HL-60 (cell line): ENCODE measurements around the gene EFCAB6.

Experiments used
- DNase-seq, 2 experiments: peaks; one replicate each; pipeline ENCODE4 v3.0.0-alpha.2; 2010 to 2020; ENCODE audit warnings: low read depth in 1 of 2, low spot score in 1 of 2
- H3K27ac ChIP-seq: fragments of 250-450 bp; sonication (Bioruptor Pico); replicated peaks from 2 replicates; pipeline ENCODE4 v1.5.1; 2020; ENCODE audit warnings: mild to moderate bottlenecking, moderate library complexity
- H3K27me3 ChIP-seq: fragments of 250-450 bp; sonication (Bioruptor Pico); 2 replicates; pipeline ENCODE4 v1.5.1; 2021; ENCODE audit warnings: mild to moderate bottlenecking, moderate library complexity; ENCODE audit not compliant: insufficient read depth, poor library complexity, severe bottlenecking
- H3K4me3 ChIP-seq: replicated peaks from 2 replicates; pipeline ENCODE4 v1.5.1; 2011; ENCODE audit warnings: mild to moderate bottlenecking, control low read depth, low read length; ENCODE audit not compliant: insufficient read depth
- GABPA ChIP-seq: IDR thresholded peaks from 2 replicates; pipeline ENCODE4 v1.6.1; 2012; ENCODE audit warnings: low read depth
- POLR2AphosphoS5 ChIP-seq: IDR thresholded peaks from 2 replicates; pipeline ENCODE4 v1.6.1; 2012; ENCODE audit warnings: low read depth
- SPI1 ChIP-seq: IDR thresholded peaks from 2 replicates; pipeline ENCODE4 v1.6.1; 2012; ENCODE audit warnings: low read depth, mild to moderate bottlenecking, borderline replicate concordance
- TF ChIP-seq, protein P1 (sequence below): IDR thresholded peaks from one replicate; pipeline ENCODE4 v1.5.1; 2011; ENCODE audit warnings: low read length, control low read depth, inconsistent platforms; ENCODE audit not compliant: insufficient read depth
- TF ChIP-seq, protein P2 (sequence below): IDR thresholded peaks from 2 replicates; pipeline ENCODE4 v1.6.1; 2012; ENCODE audit warnings: low read depth; ENCODE audit not compliant: insufficient replicate concordance

Gene EFCAB6

DNA sequence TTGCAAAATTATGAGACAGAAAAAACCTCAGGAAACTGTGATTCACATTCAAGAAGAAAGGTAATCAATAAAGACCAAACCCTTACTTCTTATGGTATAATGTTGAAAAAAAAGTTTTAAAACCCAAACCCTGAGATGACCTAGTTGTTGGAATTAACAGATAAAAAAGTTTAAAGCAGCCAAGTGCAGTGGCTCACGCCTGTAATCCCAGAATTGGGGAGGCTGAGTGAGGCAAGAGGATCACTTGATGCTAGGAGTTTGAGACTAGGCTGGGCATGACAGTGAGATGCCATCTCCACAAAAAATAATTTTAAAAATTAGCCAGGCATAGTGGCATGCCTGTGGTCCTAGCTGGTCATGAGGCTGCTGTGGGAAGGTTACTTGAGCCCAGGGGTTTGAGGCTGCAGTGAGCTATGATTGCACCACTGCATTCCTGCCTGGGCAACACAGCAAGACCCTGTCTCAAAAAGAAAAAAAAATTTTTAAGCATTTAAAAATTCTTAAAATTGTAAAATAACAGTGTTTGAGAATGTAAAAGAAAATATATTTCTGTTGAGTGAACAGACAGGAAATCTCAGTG, 85.1 kb downstream of the EFCAB6 start:
- no peak for TF ChIP-seq SPI1
- TF ChIP-seq, protein P1, sequence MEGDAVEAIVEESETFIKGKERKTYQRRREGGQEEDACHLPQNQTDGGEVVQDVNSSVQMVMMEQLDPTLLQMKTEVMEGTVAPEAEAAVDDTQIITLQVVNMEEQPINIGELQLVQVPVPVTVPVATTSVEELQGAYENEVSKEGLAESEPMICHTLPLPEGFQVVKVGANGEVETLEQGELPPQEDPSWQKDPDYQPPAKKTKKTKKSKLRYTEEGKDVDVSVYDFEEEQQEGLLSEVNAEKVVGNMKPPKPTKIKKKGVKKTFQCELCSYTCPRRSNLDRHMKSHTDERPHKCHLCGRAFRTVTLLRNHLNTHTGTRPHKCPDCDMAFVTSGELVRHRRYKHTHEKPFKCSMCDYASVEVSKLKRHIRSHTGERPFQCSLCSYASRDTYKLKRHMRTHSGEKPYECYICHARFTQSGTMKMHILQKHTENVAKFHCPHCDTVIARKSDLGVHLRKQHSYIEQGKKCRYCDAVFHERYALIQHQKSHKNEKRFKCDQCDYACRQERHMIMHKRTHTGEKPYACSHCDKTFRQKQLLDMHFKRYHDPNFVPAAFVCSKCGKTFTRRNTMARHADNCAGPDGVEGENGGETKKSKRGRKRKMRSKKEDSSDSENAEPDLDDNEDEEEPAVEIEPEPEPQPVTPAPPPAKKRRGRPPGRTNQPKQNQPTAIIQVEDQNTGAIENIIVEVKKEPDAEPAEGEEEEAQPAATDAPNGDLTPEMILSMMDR = no peak
- TF ChIP-seq, protein P2, sequence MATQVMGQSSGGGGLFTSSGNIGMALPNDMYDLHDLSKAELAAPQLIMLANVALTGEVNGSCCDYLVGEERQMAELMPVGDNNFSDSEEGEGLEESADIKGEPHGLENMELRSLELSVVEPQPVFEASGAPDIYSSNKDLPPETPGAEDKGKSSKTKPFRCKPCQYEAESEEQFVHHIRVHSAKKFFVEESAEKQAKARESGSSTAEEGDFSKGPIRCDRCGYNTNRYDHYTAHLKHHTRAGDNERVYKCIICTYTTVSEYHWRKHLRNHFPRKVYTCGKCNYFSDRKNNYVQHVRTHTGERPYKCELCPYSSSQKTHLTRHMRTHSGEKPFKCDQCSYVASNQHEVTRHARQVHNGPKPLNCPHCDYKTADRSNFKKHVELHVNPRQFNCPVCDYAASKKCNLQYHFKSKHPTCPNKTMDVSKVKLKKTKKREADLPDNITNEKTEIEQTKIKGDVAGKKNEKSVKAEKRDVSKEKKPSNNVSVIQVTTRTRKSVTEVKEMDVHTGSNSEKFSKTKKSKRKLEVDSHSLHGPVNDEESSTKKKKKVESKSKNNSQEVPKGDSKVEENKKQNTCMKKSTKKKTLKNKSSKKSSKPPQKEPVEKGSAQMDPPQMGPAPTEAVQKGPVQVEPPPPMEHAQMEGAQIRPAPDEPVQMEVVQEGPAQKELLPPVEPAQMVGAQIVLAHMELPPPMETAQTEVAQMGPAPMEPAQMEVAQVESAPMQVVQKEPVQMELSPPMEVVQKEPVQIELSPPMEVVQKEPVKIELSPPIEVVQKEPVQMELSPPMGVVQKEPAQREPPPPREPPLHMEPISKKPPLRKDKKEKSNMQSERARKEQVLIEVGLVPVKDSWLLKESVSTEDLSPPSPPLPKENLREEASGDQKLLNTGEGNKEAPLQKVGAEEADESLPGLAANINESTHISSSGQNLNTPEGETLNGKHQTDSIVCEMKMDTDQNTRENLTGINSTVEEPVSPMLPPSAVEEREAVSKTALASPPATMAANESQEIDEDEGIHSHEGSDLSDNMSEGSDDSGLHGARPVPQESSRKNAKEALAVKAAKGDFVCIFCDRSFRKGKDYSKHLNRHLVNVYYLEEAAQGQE = no peak
- TF ChIP-seq POLR2AphosphoS5 = no peak
- TF ChIP-seq GABPA = no peak
- DNase-seq = no peak
- Histone ChIP-seq H3K4me3 (no peak overlapping the region), H3K27ac (no peak overlapping the region), H3K27me3 (no peaks in the 10 kb centered on the region)

GRCh38 chr22:43726322-43726721, 85.8 kb downstream of the EFCAB6 start:
- TF ChIP-seq GABPA = no peak
- TF ChIP-seq, protein P1 = no peak
- TF ChIP-seq POLR2AphosphoS5 = no peak
- TF ChIP-seq, protein P2 = no peak
- TF ChIP-seq SPI1 = no peak
- Histone ChIP-seq H3K27ac (no peak overlapping the region), H3K27me3 (no peaks in the 10 kb centered on the region), H3K4me3 (no peak overlapping the region)
- no peak for DNase-seq

DNA sequence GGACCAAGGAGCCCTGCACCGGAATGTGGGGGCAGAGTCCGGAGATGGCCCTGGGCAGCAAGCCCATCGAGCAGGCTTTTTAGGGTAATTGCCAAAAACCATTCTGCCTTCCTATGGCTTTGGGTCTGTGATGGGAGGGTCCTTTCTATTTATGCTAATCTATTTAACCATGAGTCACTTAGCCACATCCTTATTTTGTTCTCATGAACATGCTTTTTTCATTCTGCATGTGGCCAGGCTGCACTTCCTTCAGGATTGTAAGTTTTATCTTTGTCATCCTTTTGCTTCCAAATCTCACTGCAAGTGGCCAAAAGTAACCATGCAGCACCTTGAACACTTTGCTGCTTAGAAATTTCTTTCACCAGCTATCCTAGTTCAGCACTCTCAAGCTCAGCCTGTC, 88.3 kb downstream of the EFCAB6 start:
- TF ChIP-seq, protein P2 = no peak
- no peak for TF ChIP-seq GABPA
- TF ChIP-seq SPI1 = no peak
- no peak for TF ChIP-seq POLR2AphosphoS5
- TF ChIP-seq, protein P1 = no peak
- no peak overlapping the region for H3K27ac ChIP-seq
- no peak overlapping the region for H3K4me3 ChIP-seq
- no peaks in the 10 kb centered on the region for H3K27me3 ChIP-seq
- DNase-seq = no peak
